ENCODE results near the gene STRIP1.

DNA sequence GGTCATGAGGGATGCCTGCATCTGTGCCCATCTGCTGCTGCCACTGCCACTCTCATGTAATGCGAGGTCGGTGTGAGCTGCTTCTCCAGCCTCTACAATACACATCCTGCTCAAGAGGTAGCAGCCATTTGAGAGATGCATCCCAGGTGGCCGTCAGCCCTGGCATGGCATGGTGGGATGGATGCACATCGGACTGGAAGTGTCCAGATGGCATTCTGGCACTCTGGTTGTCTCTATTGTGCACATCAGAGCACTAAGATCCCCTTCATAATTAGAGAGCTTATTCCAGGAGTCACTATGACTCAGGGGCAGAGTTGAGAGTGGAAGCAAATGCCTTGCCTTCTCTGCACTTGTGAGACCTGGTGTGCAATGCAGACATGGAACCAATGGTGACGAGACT, 3.8 kb downstream of the STRIP1 start:
- TF ChIP-seq ISL1 (CRISPR knock-in tag; IDR thresholded peaks at IDR 0.05) (no peak), ARNTL (CRISPR knock-in tag; IDR thresholded peaks at IDR 0.05; ENCODE audit: borderline replicate concordance, low read depth) (no peak), ZNF8 (CRISPR knock-in tag; IDR thresholded peaks at IDR 0.05) (no peak), ZFP30 (CRISPR knock-in tag; IDR thresholded peaks at IDR 0.05) (no peak), ZFP3 (CRISPR knock-in tag; IDR thresholded peaks at IDR 0.05) (no peak), CSDC2 (CRISPR knock-in tag; IDR thresholded peaks at IDR 0.05) (no peak), ZNF70 (CRISPR knock-in tag; IDR thresholded peaks at IDR 0.05) (no peak), TCF4 (CRISPR knock-in tag; IDR thresholded peaks at IDR 0.05; ENCODE audit: borderline replicate concordance) (no peak), PPARA (CRISPR knock-in tag; IDR thresholded peaks at IDR 0.05; ENCODE audit: borderline replicate concordance) (no peak)
- TF ChIP-seq, protein P1, sequence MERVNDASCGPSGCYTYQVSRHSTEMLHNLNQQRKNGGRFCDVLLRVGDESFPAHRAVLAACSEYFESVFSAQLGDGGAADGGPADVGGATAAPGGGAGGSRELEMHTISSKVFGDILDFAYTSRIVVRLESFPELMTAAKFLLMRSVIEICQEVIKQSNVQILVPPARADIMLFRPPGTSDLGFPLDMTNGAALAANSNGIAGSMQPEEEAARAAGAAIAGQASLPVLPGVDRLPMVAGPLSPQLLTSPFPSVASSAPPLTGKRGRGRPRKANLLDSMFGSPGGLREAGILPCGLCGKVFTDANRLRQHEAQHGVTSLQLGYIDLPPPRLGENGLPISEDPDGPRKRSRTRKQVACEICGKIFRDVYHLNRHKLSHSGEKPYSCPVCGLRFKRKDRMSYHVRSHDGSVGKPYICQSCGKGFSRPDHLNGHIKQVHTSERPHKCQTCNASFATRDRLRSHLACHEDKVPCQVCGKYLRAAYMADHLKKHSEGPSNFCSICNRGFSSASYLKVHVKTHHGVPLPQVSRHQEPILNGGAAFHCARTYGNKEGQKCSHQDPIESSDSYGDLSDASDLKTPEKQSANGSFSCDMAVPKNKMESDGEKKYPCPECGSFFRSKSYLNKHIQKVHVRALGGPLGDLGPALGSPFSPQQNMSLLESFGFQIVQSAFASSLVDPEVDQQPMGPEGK (CRISPR knock-in tag; IDR thresholded peaks at IDR 0.05; ENCODE audit: borderline replicate concordance) = no peak
